HG03439 (cell line): ENCODE results near the gene EPAS1.

ENCODE experiments used
- ATAC-seq: cut with Tn5 transposase; IDR thresholded peaks from one replicate; pipeline ENCODE4 v1.9.1; 2021; ENCODE audit warnings: mild to moderate bottlenecking, moderate library complexity; ENCODE audit not compliant: unreplicated experiment

Gene EPAS1

DNA sequence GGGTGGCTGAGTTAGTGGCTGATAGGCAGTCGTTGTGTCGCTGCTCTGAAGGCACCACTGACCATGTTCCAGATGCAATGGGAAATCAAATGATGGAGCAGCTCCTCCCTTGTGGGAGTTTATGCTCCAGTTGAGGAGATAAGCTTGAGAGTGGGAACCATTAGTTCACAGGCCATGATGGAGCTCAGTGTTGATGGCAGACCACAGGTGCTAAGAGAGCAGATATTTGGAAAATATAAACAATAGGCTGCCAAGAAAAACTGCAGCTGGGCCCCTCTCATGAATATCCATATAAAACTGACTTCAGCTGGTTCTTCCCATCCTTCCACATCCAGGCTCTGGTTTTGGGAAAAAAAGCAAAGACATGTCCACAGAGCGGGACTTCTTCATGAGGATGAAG, 63.1 kb downstream of the EPAS1 start:
- ATAC-seq = no peak

DNA sequence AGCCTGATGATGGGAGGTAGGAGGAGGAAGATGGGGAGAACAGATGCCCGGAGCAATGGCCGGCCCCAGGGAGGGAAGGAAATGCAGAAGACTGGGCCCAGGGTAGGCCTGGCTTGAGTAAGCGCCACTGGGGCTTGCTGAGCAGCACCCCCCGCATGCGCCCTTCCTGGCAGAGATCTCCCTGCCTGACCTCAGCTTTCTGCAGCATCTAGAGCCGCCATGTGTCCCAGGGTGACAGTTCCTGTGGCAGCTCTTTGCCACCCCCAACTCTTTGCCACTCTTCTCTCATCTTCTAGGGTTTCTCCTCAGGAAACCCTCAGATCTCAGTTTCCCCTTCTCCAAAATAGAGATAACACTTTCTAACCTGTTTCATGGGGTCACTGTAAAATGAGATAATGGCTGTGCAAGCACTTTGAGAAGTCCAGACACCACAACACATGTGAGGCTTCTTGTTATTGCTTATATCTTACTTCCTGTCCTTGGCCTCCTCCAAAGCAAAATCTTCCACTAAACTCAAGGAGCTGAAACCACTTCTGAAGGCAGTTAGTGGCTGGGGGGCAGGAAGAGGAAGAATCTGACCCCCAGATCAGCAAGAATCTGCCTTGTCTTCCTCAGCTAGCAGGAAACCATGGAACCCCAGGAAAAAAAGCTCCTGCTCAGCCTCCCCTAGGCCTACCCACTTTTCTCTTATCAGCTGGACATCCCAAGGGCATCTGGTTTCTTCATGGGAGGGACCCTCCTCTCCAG, 64.9 kb downstream of the EPAS1 start:
- no peak for ATAC-seq

DNA sequence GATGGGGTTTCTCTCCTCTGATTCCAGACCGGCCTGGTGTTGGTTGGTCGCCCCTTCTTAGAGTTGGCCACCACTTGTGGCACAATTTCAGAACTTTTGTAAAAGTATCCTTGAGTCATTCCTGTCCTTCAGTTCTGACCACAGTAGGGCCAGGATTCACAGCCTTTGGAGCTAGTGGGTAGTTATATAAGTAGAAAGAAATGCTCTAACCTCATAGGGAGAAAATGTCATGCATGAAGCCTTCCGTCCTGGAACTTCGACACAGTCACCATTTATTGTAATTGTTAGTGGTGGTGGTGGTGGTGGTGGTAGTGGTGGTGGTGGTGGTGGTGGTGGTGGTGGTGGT, 65.4 kb downstream of the EPAS1 start:
- ATAC-seq = no peak

DNA sequence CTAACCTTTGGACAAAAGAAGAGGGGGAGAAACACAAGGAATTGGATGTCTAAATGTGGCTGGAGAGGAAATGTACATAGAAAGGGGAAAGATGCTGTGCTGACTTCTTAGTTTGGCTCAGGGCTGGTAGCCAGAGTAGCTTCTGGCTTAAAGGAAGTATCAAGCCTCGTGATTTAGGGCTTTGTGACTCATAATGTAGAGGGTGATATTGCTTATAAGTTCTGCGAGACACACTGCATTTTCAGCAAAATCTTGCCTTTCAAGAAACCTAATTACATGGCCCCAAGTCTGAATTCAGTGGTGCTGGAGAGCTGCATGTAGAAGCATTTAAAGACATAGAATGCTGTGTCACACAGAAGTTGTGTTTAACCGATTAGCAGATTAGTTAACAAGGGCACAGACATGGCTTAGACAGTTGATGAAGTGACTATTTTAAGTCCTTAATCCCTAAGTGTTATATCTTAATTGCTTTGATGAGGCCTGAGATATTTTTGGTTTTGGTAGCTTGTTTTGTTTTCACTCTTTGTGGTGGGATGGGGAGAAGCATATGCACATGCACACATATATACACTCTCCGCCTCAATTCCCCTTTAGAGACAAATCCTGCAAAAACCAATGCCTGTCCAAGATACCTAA, 66.4 kb downstream of the EPAS1 start:
- no peak for ATAC-seq

DNA sequence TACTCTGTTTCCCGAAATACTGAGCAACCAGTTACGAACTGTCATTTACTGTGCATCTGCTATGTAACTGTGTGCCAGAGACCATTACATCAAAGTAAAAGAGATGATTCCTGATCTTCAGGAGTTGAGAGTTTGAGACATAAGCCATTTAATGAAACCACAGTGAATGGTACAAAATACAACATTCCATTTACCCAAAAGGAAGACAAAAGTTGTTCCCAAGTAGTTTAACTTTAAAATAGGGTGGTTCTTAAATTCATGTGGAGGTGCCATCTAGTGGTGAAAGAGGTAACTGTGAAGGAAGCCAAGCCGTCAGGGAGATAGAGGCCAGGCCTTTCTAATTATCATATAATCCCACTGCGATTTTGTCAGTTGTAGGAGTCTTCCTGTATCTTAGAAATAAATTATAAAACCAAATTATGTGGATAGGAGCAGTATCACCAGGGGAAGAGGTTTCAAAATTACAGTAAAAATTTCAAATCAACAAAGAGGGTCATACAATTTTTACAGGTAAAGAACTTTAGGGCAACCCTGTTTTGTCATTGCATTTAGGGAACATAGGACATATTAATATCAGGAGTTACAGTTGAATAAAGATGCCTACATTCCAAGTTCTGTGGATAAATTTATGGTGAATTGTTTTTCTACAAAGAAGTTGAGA, 67.7 kb downstream of the EPAS1 start:
- ATAC-seq = no peak

DNA sequence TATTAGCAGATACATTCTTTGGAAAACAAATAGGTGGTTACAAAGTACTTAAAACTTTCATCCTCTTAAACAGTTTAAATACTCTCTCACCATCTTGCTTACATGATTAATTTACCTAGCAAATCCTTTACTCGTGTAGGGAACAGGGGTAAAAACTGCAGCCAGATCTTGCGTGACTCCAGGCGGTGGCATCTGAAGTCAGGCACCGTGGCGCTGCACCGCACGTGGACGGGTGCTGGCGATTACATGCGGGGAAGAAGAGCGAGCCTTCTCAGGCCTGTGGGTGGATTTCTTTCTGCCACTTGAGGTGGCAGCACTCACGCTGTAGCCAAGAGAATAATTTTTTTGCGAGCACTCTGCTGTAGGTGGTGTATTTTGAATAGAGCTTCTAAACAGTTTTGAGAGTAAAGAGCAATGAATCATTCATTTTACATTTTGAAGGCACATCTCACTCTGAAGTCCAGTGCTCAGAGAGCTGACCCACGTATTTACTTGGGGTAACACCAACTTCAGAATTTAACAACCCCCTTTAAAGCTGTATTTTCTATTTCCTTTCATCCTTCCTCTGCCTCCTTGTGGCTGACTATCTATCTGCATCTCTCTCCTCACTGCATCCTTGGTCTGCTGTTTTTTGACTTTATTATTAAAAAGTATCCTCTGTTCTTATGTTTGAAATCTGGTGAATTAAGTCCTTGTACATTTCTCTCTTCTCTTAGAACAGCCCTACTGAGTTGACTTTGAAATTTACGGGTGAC, 68.9 kb downstream of the EPAS1 start:
- no peak for ATAC-seq

DNA sequence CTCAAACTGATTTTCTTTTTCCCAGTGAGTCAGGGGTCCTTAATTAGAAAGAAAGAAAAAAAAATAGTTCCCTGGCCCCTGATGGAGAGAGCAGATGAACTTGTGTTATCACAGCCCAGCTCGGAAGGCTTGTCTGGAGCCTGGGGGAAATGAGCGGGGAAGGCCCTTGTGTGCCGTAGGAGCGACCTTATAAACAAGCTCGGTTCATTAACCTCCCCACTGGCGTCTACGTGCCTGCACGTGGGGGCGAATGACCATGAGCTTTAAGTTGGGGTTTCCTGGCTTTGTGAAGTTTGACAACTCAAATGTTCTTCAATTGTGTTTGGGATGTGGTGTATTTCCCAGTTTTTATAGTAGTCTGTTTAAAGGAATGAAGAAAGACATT, 69.5 kb downstream of the EPAS1 start:
- ATAC-seq = no peak

DNA sequence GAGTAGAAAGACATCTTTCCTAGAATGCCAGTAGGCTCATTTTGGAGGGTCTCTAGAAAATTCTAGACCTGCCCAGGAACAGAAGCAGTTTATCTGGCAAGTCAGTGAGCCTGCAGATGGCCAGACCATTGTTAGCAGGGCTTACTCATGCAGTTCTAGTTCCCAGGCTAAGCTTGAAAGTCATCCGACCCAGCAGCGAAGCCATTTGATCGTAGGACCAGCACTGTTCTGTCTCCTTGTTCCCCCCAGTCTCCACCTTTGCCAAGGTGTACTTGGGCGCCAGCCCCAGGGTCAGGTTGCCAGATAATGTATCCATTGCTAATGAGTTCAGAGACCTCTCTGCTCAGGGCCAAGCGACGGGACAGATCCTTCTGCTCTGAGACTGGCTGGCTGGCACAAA, 70.1 kb downstream of the EPAS1 start:
- no peak for ATAC-seq

DNA sequence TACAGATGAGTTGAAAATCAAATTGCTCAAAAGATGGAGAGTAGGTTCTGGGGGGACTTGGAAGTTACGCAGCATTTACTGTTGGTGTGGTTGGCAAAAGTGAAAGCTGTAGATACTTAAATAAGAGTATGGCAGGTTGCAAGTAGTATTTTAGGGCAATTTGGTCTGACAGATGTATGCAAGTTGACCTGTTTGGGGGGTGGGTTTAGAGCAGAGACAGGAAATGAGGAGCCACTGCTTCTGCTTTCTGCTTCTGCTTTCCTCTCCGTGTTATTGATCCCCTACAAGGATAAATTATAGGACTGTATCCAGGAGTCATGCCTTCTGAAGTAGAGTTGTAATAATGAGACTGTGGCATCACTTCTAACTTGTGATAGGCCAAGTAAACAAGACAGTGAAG, 71.2 kb downstream of the EPAS1 start:
- no peak for ATAC-seq

DNA sequence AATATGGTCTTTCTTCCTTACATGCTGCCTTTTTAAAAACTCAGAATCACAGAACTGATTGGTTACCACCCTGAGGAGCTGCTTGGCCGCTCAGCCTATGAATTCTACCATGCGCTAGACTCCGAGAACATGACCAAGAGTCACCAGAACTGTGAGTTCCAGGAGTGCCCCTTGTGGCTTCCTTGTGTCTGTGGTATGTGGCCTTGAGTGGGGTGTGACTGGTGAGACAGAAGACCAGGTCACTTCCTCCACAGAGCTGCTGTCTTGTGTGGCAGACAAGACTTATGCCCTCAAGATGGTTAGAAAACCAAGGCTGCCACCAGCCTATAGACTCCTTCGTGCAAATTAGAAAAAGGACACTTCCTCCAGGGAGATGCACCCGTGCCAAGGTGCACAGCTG, 72.6 kb downstream of the EPAS1 start:
- ATAC-seq = no peak

DNA sequence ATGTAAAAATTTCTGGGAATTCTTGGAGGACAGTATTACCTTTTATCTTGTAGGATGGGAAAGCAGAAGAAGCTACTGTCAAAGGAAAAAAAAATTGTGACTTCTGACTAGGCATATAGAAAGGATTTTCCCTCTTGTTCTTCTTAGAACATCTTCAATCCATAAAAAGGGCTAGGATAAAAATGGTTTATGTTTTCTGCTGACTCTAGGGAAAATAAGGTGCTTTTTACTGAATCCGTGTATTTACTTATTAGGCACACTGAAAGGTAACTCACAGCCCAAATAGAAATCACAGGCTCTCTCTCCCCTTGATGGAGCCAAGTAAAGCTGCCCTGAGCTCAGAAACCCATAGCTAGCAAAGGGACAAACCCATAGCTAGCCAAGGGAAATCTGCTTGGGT, 74.6 kb downstream of the EPAS1 start:
- no peak for ATAC-seq

DNA sequence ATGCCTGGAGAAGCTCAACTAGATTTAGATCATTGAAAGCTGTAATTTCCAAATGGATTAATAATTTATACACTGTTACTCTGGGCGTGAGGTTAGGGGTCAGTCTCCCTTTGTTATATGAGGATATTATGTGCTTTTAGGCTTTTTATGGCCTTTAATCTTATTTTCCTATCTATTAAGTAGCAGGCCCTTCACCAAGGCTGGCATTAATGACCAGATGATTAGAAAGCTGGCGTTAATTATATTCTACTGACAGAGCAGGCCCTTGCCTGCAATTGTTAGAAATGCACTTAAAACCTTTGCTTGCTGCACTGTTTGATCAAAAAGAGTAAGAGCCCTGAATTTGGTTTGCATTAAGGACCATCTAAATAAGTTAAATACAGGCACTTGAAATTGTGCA, 75.3 kb downstream of the EPAS1 start:
- no peak for ATAC-seq

DNA sequence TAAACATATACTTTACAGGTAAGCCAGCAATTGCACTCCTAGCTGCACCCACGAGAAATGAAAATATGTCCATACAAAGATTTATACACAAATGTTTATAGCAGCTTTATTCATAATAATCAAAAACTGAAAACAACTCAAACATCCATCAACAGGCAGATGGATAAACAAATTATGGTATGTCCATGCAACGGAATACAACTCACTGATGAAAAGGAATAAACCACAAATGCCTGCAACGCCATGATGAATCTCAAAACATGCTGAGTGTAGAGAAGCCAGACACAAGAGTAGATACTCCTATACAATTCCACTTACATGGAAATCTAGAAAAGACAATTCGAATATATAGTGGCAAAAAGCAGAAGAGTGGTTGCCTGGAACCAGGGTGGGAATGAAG, 76.0 kb downstream of the EPAS1 start:
- ATAC-seq = no peak

DNA sequence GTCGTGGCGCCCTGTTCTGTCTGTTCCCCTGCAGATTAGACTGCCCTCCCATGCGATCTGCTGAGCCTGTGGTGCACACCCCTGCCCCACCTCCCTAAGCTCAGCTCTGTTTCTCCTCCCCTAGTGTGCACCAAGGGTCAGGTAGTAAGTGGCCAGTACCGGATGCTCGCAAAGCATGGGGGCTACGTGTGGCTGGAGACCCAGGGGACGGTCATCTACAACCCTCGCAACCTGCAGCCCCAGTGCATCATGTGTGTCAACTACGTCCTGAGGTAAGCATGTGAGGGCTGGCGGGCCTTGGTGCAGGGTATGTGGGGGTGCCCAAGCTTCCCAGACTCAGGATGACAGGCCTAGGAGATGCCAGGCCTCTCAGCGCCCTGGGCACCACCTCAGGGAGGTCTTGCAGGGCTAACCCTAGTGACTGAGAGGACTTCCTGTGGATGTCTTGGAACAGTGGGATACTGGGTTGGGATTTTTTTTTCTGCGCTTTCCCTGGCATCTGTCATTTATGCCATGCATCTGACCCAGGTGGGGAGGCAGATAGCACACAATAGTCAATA, 78.4 kb downstream of the EPAS1 start:
- no peak for ATAC-seq

DNA sequence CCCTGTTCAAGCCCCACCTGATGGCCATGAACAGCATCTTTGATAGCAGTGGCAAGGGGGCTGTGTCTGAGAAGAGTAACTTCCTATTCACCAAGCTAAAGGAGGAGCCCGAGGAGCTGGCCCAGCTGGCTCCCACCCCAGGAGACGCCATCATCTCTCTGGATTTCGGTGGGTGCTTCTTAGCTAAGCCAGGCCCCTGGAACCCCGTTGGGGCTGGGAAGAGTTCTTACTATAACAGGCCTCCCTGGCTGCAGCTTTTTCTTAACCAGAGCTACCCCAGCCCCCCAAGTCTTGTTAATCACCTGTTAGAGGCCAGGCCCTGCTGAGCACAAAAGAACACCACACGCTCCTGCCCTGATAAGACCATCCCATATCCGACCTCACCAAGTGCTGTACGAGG, 79.4 kb downstream of the EPAS1 start:
- ATAC-seq = no peak

DNA sequence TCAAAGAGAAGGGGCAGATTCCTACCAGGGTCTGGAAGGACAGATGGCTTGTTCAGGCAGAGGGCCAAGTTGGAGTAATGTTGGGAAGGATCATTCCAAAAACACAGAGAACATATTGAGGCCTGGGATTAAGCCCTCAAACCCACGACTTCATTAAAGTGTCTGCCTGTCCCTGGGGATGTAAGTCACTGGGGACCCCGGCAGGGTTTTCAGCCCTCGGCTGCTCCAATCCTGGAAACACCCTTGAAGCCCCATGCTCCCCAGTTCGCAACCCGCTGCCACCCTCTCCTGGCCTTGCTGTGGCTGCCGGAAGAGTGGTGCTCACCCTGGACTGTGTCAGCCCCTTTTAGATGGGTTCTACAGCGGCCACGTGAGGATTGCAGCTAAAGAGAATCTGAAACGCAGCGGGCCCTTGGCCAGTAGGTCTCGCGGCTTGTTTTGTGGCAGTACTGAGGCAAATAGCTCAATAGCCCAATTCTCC, 79.9 kb downstream of the EPAS1 start:
- ATAC-seq = no peak

DNA sequence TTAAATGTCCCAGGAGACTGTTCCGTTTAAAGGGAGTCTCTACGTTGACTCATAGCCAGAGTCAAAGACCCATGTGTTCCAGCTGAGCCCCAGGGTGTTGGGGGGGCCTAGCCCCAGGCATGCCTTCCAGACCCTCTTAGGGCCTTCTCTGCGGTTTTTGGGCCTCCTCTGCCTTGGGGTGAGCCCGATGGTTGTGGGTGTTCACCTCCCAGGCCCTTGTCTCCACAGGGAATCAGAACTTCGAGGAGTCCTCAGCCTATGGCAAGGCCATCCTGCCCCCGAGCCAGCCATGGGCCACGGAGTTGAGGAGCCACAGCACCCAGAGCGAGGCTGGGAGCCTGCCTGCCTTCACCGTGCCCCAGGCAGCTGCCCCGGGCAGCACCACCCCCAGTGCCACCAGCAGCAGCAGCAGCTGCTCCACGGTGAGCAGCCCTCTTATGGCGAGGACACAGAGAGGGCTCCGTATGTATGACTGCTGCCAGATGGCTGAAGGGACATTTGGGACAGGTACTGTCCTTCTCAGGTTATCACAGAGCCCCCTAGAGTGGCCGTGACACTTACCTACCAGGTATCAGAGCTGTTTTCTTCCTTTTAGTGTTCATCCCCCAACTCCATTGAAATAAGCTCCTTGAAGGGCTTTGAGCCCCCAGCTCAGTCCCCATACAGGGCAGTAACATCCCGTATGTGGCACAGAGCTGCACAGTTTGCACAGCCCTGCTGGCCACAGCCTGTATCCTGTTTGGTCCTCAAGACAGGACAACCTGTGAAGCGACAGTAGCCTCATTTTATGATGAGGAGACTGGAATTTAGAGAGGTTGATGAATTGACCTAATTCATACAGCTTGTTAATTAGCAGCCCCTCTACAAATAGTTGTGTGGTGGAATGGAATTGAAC, 80.7 kb downstream of the EPAS1 start:
- ATAC-seq = no peak

DNA sequence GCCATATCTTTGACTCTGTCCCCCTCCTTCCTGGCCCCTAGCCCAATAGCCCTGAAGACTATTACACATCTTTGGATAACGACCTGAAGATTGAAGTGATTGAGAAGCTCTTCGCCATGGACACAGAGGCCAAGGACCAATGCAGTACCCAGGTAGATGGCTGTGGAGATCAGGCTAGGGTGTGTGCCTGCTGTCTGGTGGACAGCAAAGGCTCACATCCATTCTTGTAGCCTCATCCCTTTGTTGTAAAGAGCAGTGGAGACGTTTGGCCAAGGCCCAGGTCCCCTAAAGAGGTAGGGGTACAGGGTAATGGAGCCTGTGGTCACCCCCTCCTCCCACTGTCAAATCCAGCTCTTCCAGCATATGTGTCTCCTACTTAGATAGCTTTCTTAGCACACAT, 81.4 kb downstream of the EPAS1 start:
- ATAC-seq = no peak

DNA sequence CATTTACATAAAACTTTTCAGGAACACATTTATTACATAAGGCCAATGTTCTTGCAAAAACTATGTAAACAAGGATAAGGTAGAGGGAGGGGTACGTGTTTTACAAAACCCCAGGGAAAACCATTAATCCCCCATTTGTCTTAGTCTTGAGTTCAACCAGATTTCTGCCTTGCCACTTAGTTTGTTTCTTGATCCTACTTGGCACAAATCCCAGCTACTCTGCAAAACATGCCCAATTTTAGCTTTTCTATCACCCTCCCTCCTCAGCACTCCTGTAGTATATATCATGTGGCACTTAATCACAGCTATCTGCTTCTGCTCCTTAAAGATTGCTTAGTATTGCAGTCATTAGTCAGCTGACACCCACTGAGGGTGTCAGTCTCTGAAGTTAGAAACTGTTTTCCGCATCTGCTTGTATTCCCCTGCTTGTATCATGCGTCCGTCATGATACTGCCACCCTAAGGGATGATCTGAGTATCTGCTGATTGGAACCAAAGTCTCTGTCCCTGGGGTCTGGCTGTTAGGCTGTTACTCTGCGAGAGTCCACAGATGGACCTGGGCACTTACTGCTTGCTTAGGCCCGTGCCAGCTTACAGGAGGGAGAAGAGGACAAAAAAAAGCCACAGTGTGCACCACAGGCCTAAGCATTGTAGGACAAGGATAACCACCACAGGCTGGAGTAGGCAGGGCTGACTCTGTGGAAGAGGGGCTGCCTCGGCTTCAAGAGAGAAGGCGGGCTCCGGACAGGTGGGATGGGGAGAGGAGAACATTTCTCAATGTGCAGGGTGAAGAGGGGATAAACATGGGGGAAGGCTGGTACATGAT, 82.2 kb downstream of the EPAS1 start:
- no peak for ATAC-seq
